Amniotic stem cell (primary cell): ENCODE data around the gene R3HDM4.
"Not testable (repeated sequence)": the region's sequence is repeated elsewhere in the genome, so short reads cannot be mapped to it uniquely, and the experiment has no call there.

ENCODE experiments used
- DNase-seq: peaks from one replicate; lab custom pipeline; 2025; lab: John Stamatoyannopoulos, UW

The R3HDM4 gene

DNA sequence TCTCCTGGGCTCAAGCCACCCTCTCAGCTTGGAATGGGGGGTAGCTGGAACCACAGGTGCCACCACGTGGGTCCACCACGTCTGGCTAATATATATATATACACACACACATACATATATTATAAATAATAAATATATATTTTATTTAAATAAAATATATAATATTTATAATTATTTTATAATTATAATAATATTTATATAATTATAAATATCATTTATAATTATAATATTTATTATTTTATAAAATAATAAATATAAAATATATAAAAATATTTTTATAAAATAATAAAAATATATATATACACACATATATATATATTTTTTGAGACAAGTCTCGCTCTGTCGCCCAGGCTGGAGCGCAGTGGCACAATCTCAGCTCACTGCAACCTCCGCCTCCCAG, 58.5 kb downstream of the R3HDM4 start:
- DNase-seq = no peak

DNA sequence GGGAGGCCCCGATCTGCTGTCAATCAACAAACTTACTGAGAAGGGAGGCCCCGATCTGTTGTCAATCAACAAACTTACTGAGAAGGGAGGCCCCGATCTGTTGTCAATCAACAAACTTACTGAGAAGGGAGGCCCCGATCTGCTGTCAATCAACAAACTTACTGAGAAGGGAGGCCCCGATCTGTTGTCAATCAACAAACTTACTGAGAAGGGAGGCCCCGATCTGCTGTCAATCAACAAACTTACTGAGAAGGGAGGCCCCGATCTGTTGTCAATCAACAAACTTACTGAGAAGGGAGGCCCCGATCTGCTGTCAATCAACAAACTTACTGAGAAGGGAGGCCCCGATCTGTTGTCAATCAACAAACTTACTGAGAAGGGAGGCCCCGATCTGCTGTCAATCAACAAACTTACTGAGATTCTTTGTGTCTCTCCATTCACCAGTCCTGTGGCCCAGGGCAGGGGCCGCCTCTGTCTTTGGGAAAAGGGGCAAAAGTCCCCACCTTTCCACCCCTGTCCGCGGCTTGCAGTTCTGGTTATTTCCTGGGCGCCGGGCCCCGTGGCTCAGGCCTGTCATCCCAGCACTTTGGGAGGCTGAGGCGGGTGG, 59.3 kb downstream of the R3HDM4 start:
- not testable (repeated sequence) for DNase-seq

DNA sequence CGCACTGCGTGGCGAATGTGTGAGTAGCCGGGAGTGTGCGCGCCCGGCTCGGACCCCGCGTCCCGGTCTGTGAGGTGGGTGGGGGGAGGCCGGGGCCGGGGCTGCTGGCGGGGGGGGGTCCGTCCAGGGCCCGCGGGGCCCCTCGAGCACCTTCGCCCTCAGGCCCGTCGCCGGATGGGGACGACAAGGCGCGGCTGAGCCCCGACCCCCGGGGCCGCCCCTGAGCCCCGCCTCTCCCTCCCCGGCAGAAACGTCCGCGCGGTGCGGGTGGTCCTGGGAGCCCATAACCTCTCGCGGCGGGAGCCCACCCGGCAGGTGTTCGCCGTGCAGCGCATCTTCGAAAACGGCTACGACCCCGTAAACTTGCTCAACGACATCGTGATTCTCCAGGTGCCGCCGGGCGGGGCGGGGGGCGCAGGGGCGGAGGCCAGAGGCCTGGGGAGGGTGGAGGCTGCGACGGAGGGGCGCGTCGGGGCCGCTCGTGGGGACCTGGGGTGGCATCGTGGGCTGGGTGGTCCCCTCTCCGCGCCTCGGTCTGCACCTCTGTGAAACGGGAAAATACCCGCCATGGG, 59.9 kb downstream of the R3HDM4 start:
- no peak for DNase-seq

DNA sequence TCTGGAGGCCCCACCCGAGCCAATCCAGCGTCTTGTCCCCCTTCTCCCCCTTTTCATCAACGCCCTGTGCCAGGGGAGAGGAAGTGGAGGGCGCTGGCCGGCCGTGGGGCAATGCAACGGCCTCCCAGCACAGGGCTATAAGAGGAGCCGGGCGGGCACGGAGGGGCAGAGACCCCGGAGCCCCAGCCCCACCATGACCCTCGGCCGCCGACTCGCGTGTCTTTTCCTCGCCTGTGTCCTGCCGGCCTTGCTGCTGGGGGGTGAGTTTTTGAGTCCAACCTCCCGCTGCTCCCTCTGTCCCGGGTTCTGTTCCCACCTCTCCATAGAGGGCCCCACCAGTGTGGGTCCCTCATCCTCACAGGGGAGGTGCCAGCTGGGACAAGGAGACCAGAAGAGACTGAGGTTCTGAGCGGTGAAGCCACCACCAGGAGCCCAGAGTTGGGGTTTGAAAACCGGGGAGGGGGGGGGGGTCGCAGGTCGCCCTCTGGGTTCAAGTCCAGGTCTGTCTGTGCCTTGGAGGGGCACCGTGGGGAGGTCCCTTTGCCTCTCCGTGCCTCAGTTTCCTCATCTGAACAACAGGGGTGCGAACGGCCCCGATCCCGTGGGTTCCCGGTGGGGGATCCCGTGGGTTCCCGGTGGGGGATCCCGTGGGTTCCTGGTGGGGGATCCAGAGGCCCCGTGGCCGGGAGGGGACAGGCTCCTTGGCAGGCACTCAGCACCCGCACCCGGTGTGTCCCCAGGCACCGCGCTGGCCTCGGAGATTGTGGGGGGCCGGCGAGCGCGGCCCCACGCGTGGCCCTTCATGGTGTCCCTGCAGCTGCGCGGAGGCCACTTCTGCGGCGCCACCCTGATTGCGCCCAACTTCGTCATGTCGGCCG, 60.6 kb downstream of the R3HDM4 start, which contains the start of gene ELANE:
Gene ELANE (plus strand): TSS at position 168 of the 878 bp plus-strand sequence. CDS start 26 bp downstream, at position 194.
- no peak for DNase-seq

DNA sequence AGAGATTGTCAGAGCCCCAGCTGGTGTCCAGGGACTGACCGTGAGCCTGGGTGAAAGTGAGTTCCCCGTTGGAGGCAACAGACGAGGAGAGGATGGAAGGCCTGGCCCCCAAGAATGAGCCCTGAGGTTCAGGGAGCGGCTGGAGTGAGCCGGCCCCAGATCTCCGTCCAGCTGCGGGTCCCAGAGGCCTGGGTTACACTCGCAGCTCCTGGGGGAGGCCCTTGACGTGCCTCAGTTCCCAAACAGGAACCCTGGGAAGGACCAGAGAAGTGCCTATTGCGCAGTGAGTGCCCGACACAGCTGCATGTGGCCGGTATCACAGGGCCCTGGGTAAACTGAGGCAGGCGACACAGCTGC, 62.1 kb downstream of the R3HDM4 start:
- DNase-seq = no peak

DNA sequence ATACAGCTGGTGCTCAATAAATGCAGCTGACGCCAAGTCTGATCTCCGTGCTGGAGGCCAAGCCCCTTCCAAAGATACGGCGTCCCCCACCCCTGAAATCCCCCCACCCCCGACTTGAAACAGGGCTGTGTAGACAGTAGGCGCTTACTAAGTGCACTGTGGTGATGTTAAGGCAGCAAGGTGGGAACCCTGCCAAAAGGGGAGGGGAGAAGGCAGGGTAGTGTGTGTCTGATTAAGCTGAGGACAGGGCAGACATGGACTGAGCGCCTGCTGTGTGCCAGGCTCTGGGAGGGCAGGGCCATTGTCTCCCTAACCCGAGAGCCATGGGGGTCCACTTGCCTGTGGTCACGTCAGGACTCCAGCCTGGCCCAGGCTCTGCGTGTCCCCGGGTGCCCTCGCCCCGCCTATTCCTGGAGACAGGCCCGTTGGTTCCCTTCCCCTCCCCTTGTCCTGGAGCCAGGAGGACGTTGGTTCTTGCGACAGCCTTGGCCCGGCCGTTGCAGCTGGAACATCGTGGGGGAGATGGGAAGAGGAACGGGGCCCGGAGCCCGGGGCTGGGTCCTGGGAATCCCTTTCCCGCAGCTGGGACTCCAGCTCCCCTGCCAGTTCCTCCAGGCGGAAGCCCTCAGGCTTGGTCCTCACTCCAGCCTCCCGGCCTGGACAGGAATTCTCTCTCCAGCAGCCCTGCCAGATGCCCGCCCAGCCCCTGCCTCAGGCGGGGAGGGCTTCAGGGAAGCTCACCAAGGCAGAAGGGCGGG, 62.6 kb downstream of the R3HDM4 start:
- DNase-seq = no peak

DNA sequence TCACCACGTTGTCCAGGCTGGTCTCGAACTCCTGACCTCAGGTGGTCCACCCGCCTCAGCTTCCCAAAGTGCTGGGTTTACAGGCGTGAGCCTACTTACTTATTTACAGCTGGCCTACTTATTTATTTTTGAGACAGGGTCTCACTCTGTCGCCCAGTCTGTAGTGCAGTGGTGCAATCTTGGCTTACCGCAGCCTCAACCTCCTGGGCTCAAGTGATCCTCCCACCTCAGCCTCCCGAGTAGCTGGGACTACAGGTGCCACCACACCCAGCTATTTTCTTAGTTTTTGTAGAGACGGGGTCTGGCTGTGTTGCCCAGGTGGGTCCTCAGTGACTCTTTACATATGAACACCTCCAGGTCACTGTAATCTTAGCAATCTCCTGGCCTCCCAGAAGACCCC, 63.8 kb downstream of the R3HDM4 start:
- DNase-seq = not testable (repeated sequence)

DNA sequence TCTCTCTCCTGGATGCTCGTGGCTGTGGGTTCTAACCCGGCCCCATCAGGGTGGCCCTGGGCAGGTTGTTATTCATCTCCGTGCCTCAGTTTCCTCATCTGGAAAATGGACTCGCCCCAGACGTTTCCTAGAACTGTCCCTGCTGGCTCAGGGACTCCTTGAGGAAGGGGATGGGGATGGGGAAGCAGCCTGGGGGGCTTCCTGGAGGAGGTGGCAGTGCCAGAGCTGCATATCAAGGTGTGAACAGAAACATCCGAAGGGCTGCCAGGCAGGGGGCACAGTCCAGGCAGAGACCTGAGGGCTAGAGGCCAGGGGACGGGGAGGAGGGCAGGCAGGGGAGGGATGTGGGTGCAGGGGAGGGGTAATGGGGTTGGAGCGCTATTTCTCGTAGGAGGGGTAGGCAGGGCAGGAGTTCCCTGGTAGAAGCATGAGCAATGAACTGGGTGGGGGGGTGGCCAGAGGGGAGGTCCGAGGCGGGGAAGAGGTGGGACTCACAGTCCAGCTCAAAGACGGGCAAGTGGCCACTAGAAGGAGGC, 64.6 kb downstream of the R3HDM4 start:
- no peak for DNase-seq
